SK-N-MC (cell line): ENCODE results near the gene RHBDD1.

Experiments used
- EZH2 ChIP-seq: fragments of 200-600 bp; sonication (generic); IDR thresholded peaks from one replicate; pipeline ENCODE4 v1.6.1; 2017; ENCODE audit warnings: antibody characterized with exemption
- POLR2AphosphoS5 ChIP-seq: IDR thresholded peaks from 2 replicates; pipeline ENCODE4 v1.6.1; 2012; ENCODE audit warnings: mild to moderate bottlenecking, low read depth, low read length, borderline replicate concordance

- no peak for TF ChIP-seq POLR2AphosphoS5
- TF ChIP-seq EZH2, result no peak
Observed at GRCh38 chr2:226788064-226788463, 47.8 kb upstream of the RHBDD1 start.
